Stimulated activated naive CD4-positive, alpha-beta T cell (primary cell): Measurements from ENCODE around the gene BFSP2.

Experiments used
- DNase-seq, 6 experiments: peaks; one replicate each; lab custom pipeline; 2025; lab: John Stamatoyannopoulos, UW

BFSP2 gene, protein sequence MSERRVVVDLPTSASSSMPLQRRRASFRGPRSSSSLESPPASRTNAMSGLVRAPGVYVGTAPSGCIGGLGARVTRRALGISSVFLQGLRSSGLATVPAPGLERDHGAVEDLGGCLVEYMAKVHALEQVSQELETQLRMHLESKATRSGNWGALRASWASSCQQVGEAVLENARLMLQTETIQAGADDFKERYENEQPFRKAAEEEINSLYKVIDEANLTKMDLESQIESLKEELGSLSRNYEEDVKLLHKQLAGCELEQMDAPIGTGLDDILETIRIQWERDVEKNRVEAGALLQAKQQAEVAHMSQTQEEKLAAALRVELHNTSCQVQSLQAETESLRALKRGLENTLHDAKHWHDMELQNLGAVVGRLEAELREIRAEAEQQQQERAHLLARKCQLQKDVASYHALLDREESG

GRCh38 chr3:133400006-133400515 is at the start of gene BFSP2:
TSS of gene BFSP2 (plus strand) at chr3:133400056. CDS start at chr3:133400084, 28 bp downstream.
- no peak for DNase-seq

DNA sequence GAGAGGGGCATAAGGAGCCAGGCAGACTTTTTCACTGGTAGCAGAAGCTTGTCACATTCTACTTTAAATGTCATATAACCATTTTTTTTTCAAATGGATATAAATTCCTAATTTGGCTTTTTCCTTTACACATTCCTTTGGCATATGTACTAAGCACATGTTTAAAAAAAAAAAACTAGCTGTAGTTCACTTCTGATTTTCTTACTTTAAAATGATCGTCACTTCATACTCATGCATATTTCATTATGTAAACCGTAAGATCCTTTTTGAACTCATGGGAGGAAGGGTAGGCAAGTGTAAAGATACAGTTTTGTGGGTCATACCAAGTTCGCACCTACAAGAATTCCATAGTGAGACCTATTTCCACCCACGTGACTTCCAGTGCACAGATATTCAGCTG is 45.1 kb upstream of the BFSP2 start:
- DNase-seq: no peak

- DNase-seq: no peak
These were observed 39.4 kb upstream of the BFSP2 start for GRCh38 chr3:133360476-133360875.

- DNase-seq: no peak
These were observed 38.8 kb upstream of the BFSP2 start for GRCh38 chr3:133361011-133361410.

- DNase-seq: no peak
These were observed 38.4 kb upstream of the BFSP2 start for GRCh38 chr3:133361435-133361834.

DNA sequence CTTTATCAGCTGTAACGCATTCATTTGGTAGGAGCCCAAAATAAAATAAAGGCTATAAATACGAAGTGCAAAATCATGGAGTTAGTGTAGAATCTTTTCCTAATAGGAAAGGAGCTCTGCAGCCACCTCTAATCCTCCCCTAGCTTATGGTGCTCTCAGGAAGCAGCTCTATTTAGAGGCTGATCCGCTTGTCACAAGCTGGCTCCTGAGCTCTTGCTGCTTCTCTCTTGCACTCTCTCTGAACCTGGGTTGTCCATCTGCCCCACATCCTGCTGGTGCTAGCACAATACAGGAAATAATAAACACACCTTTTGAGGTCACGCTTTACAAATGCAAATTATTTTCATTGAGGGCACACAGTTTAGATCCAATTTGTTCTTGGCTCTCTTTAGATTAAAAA is 37.3 kb upstream of the BFSP2 start:
- no peak for DNase-seq

DNA sequence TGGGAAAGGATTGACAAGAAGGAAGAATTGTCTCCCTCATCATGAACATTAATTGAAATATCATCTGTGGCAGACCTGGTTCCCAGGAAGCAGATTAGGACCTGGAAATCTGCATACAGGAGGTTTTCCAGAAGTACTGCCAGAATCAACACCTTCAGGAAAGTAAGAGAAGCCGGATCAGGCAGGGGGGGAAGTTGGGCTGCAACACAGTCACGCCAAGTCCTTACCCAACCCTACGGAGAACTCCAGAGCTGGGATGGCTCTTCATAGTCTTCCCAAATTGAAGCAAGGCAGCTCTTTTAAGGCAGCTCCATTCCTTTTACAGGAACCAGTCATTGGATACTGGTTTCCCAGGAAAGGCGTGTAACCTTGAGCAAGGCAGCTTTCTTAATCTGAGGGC is 35.2 kb upstream of the BFSP2 start:
- DNase-seq: no peak

DNA sequence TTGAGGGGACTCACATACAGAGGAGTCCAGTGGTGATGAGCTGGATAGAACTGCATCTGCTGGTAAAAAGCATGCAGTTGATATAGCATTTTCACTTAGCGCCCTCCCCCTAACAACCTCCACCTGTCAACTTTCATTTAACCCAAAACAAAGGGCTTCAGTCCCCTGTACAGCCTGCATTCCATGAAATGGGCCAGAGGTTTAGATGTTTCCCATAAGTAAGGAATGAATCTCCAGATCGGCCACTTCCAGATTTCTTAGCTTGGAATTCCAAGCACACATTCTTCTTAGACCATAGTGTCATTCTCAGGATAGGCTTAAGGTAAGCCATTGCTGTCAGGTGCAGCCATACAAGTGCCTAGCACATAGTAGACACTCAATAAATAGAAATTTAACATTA is 32.9 kb upstream of the BFSP2 start:
- no peak for DNase-seq

- DNase-seq: no peak
These were observed 32.5 kb upstream of the BFSP2 start for GRCh38 chr3:133367403-133367802.

GRCh38 chr3:133367956-133368355 is 31.9 kb upstream of the BFSP2 start:
- DNase-seq: no peak

- no peak for DNase-seq
These were observed 31.3 kb upstream of the BFSP2 start for GRCh38 chr3:133368371-133369067.

- DNase-seq: no peak
These were observed 30.8 kb upstream of the BFSP2 start for GRCh38 chr3:133369068-133369440.

- DNase-seq: no peak
These were observed 28.7 kb upstream of the BFSP2 start for GRCh38 chr3:133371181-133371580.

DNA sequence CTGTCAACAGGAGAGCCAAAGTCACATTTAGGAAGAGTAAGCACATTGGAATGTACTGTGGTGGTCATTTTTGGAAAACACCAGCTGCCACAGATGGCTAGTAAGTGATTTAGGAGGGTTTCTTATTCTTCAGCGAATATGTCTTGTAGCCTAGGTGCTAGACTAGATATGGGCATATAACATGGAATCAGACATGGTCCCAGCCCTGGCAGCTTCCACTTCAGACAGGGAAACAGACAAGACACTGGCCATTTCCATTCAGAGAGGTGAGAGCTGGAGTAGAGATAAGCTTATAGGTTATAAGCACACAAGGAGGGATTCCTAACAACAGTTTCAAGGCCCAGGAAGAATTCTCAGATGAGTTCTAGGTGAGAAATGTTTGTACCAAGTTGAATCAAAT is 28.2 kb upstream of the BFSP2 start:
- DNase-seq: no peak

DNA sequence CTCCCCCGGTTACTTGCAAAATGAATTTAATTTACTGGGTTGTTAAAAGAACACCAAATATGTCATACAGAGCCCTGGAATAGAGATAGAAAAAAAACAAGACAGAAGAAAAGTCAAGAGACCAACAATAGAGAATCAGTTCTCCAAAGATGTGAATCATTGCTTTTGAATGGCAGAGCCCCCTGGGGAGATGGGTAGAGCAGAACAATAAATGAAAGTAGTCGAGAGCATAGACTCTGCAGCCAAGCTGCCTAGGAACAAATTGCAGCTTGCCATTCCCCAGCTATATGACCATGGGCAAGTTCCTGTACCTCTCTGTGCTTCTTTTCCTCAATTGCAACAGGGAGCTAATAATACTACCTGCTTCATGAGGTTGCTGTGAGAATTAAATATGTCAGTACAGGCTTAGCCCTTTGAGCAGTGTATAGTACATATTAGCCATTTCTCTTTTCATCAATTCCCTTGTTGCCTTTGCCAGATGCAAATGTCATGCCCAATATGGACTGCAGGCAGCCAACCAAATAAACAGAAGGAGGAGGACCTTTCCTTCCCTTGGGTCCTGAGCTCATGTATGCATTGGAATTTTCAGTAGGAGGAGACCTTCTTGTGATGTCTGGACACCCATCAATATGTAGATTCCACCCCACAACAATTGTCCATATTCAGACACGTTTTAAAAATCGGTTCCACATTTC is 25.0 kb upstream of the BFSP2 start:
- no peak for DNase-seq

- no peak for DNase-seq
These were observed 24.5 kb upstream of the BFSP2 start for GRCh38 chr3:133375403-133375745.

DNA sequence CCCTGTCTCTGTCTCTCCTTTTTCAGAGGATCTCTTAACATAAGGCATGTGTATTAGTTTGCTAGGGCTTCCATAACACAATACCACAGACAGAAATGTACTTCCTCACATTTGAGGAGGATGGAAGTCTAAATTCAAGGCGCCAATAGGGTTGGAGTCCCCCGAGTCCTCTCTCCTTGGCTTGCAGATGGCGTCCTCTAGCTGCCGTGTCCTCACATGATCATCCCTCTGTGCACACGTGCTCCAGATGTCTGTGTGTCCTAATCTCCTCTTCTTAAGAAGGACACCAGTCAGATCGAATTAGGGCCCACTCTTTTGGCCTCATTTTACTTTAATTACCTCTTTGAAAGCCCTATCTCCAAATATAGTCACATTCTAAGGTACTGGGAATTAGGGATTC is 23.0 kb upstream of the BFSP2 start:
- no peak for DNase-seq

- no peak for DNase-seq
These were observed 22.5 kb upstream of the BFSP2 start for GRCh38 chr3:133377396-133377795.

DNA sequence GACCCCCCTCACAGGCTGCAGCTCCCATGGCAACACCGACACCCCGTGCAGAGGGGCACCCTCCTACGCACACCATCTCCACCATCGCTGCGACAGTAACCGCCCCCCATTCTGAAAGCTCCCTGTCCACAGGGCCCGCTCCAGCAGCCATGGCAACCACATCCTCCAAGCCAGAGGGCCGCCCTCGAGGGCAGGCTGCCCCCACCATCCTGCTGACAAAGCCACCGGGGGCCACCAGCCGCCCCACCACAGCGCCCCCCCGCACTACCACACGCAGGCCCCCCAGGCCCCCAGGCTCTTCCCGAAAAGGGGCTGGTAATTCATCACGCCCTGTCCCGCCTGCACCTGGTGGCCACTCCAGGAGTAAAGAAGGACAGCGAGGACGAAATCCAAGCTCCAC is 19.9 kb upstream of the BFSP2 start:
- DNase-seq: no peak

DNA sequence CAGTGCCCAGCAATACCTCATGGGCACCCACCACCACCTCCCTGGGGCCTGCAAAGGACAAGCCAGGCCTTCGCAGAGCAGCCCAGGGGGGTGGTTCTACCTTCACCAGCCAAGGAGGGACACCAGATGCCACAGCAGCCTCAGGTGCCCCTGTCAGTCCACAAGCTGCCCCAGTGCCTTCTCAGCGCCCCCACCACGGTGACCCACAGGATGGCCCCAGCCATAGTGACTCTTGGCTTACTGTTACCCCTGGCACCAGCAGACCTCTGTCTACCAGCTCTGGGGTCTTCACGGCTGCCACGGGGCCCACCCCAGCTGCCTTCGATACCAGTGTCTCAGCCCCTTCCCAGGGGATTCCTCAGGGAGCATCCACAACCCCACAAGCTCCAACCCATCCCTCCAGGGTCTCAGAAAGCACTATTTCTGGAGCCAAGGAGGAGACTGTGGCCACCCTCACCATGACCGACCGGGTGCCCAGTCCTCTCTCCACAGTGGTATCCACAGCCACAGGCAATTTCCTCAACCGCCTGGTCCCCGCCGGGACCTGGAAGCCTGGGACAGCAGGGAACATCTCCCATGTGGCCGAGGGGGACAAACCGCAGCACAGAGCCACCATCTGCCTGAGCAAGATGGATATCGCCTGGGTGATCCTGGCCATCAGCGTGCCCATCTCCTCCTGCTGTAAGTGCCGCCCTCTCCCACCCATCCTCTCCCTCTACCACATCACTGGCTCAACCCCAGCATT is 19.2 kb upstream of the BFSP2 start:
- DNase-seq: no peak

- DNase-seq: no peak
These were observed 18.3 kb upstream of the BFSP2 start for GRCh38 chr3:133381346-133382109.
